ENCODE results near the gene LDOC1. TPM values are rescaled to one million over a fixed set of nuclear protein-coding genes. Genes with fewer than 3 reads are reported as not detected.

The LDOC1 gene
- total and polyA plus RNA-seq, 2 experiments from 2014 or later = 12.4 to 93.6 TPM

DNA sequence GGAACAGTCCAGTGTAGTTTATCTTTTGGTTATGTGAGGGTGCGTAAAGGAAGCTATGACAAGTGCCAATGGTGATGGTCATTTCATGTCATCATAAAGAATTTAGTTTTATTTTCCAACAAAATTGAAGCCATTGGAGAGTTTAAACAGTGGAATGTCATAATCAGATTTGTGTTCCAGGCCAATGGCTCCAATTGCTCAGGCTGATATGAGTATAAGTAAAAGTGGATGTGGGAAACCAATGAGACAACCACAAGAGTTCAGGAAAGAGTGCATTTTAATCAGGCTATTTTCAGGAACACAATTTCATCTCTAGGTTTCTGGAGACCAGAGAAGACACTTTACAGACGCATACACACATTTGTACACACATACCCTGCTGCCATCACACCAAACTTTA, 44.7 kb upstream of the LDOC1 start (continued):
- no peak for TF ChIP-seq REST (IDR thresholded peaks at IDR 0.05; ENCODE audit: unreplicated experiment)

- no peak overlapping the region for H2AFZ ChIP-seq
- no peak overlapping the region for H3K27ac ChIP-seq (ENCODE audit: low read depth)
- no peak for TF ChIP-seq EZH2 (IDR thresholded peaks at IDR 0.05; ENCODE audit: low read depth, unreplicated experiment)
- no peak for TF ChIP-seq ZNF114 (CRISPR knock-in tag; IDR thresholded peaks at IDR 0.05)
- TF ChIP-seq EZH2phosphoT487 (IDR thresholded peaks at IDR 0.05; ENCODE audit: unreplicated experiment) = no peak
- TF ChIP-seq ZNF462 (CRISPR knock-in tag; IDR thresholded peaks at IDR 0.05) = no peak
- no peak for TF ChIP-seq STAT1 (IDR thresholded peaks at IDR 0.05; ENCODE audit: unreplicated experiment)
- TF ChIP-seq CREB1 (CRISPR knock-in tag; IDR thresholded peaks at IDR 0.05; ENCODE audit: low read depth) = no peak
- no peak for TF ChIP-seq ETS1 (IDR thresholded peaks at IDR 0.05)
- no peak for TF ChIP-seq JUNB (IDR thresholded peaks at IDR 0.05; ENCODE audit: unreplicated experiment)
- no peak for TF ChIP-seq REST (IDR thresholded peaks at IDR 0.05; ENCODE audit: unreplicated experiment)
- no peak for TF ChIP-seq POLR2AphosphoS5 (IDR thresholded peaks at IDR 0.05; ENCODE audit: low read depth)
Measured at GRCh38 chrX:141220342-141221008, 43.5 kb upstream of the LDOC1 start.

More at GRCh38 chrX:141220342-141221008, 43.5 kb upstream of the LDOC1 start:
- Histone ChIP-seq H3K9me2 (ENCODE audit: insufficient read depth) (no peaks in the 10 kb centered on the region), H3F3A (replicated peaks; ENCODE audit: low read depth) (no peaks in the 10 kb centered on the region), H3K27me3 (ENCODE audit: insufficient read depth) (no peaks in the 10 kb centered on the region), H3K36me3 (ENCODE audit: insufficient read depth) (no peaks in the 10 kb centered on the region), H3K4me1 (ENCODE audit: insufficient read depth) (no peaks in the 10 kb centered on the region), H3K4me2 (no peak overlapping the region), H4K20me1 (replicated peaks; ENCODE audit: insufficient read depth) (no peaks in the 10 kb centered on the region), H3K4me3 (no peak overlapping the region), H3K79me2 (replicated peaks; ENCODE audit: insufficient read depth) (no peaks in the 10 kb centered on the region)
- Mint-ChIP-seq H3K4me1 (no peaks in the 10 kb centered on the region), H3K27me3 (ENCODE audit: insufficient read depth, low read depth, poor library complexity) (no peaks in the 10 kb centered on the region), H3K9me3 (0 out of 3 replicates have a peak, but pooled peaks cover 2% of the 10 kb centered on the region), H3K4me3 (no peak overlapping the region), H3K36me3 (ENCODE audit: low read depth) (no peaks in the 10 kb centered on the region), H3K27ac (no peak overlapping the region)
- ATAC-seq (no peak), DNase-seq (ENCODE audit: low spot score) (no peak)
